Duodenal mucosa (tissue), 2 donors: ENCODE data around the gene CACNA1I.
"Not testable (repeated sequence)": the region's sequence is repeated elsewhere in the genome, so short reads cannot be mapped to it uniquely, and the experiment has no call there.

Source experiments
- H3K27ac ChIP-seq: one replicate; pipeline ENCODE4 v1.7.0; 2013; ENCODE audit warnings: low read depth, low read length
- H3K27me3 ChIP-seq, 2 donors: one replicate each; pipeline ENCODE4 v1.7.0; 2013; ENCODE audit warnings: low read length in 2 of 2, control low read depth in 1 of 2; ENCODE audit not compliant: insufficient read depth in 2 of 2, control insufficient read depth in 1 of 2
- H3K36me3 ChIP-seq, 2 donors: one replicate each; pipeline ENCODE4 v1.7.0; 2013; ENCODE audit warnings: low read length in 2 of 2, control low read depth in 1 of 2; ENCODE audit not compliant: insufficient read depth in 2 of 2, control insufficient read depth in 1 of 2
- H3K4me1 ChIP-seq, 2 donors: one replicate each; pipeline ENCODE4 v1.7.0; 2013; ENCODE audit warnings: low read length in 2 of 2, control low read depth in 1 of 2; ENCODE audit not compliant: insufficient read depth in 2 of 2, control insufficient read depth in 1 of 2
- H3K4me3 ChIP-seq, 2 donors: one replicate each; pipeline ENCODE4 v1.7.0; 2013; ENCODE audit warnings: low read length in 2 of 2, low read depth in 1 of 2
- H3K9ac ChIP-seq, 2 donors: one replicate each; pipeline ENCODE4 v1.7.0; 2013; ENCODE audit warnings: low read length in 2 of 2, low read depth in 1 of 2
- H3K9me3 ChIP-seq, 2 donors: one replicate each; pipeline ENCODE4 v1.7.0; 2013; ENCODE audit warnings: low read length in 2 of 2, control low read depth in 1 of 2; ENCODE audit not compliant: control insufficient read depth in 1 of 2

Gene CACNA1I

GRCh38 chr22:39733191-39733590 lies 162.6 kb downstream of the CACNA1I start:
- no peak overlapping the region for H3K4me3 ChIP-seq
- peaks cover 8 to 19% of the 10 kb centered on the region in 2 donors for H3K27me3 ChIP-seq
- H3K9me3 ChIP-seq = no peaks in the 10 kb centered on the region

GRCh38 chr22:39734046-39734445 lies 163.5 kb downstream of the CACNA1I start:
- peaks cover 8 to 19% of the 10 kb centered on the region in 2 donors for H3K27me3 ChIP-seq

More at GRCh38 chr22:39733191-39733590, 162.6 kb downstream of the CACNA1I start:
- Histone ChIP-seq H3K36me3 (no peaks in the 10 kb centered on the region), H3K27ac (no peak overlapping the region), H3K4me1 (no peaks in the 10 kb centered on the region), H3K9ac (no peak overlapping the region)

GRCh38 chr22:39734866-39735265 lies 164.3 kb downstream of the CACNA1I start:
- Histone ChIP-seq H3K9ac (no peak overlapping the region), H3K27ac (no peak overlapping the region), H3K27me3 (peaks cover 8 to 19% of the 10 kb centered on the region in 2 donors), H3K9me3 (peaks cover 0 to 3% of the 10 kb centered on the region in 2 donors), H3K4me1 (no peaks in the 10 kb centered on the region), H3K36me3 (no peaks in the 10 kb centered on the region), H3K4me3 (no peak overlapping the region)

More at GRCh38 chr22:39734046-39734445, 163.5 kb downstream of the CACNA1I start:
- H3K9ac ChIP-seq, H3K36me3 ChIP-seq, H3K4me1 ChIP-seq, H3K9me3 ChIP-seq, H3K27ac ChIP-seq, H3K4me3 ChIP-seq: not testable (repeated sequence)

- Histone ChIP-seq H3K36me3 (no peaks in the 10 kb centered on the region), H3K27me3 (peaks cover 8 to 19% of the 10 kb centered on the region in 2 donors), H3K9me3 (peaks cover 0 to 3% of the 10 kb centered on the region in 2 donors), H3K4me1 (no peaks in the 10 kb centered on the region), H3K4me3 (no peak overlapping the region), H3K27ac (no peak overlapping the region), H3K9ac (no peak overlapping the region)
Observed at GRCh38 chr22:39735776-39736175, 165.2 kb downstream of the CACNA1I start.

- no peak overlapping the region for H3K27ac ChIP-seq
- H3K27me3 ChIP-seq = peaks cover 4 to 5% of the 10 kb centered on the region in 2 donors
Observed at GRCh38 chr22:39738746-39739145, 168.2 kb downstream of the CACNA1I start.

More at GRCh38 chr22:39738746-39739145, 168.2 kb downstream of the CACNA1I start:
- H3K4me3 ChIP-seq = no peak overlapping the region
- peaks cover 0 to 3% of the 10 kb centered on the region in 2 donors for H3K9me3 ChIP-seq
- H3K4me1 ChIP-seq = no peaks in the 10 kb centered on the region
- no peak overlapping the region for H3K9ac ChIP-seq
- no peaks in the 10 kb centered on the region for H3K36me3 ChIP-seq
